HEK293T (cell line): Measurements from ENCODE around the gene ITGB2.

Experiments used
- ARNT ChIP-seq: fragments of 450-650 bp; IDR thresholded peaks from 2 replicates; pipeline ENCODE4 v1.6.1; 2017; ENCODE audit warnings: mild to moderate bottlenecking
- ELF4 ChIP-seq: fragments of 450-650 bp; IDR thresholded peaks from 2 replicates; pipeline ENCODE4 v1.6.1; 2017; ENCODE audit warnings: antibody characterized with exemption
- FOXA1 ChIP-seq: fragments of 450-650 bp; IDR thresholded peaks from 2 replicates; pipeline ENCODE4 v1.6.1; 2016; ENCODE audit warnings: mild to moderate bottlenecking
- FOXM1 ChIP-seq: fragments of 450-650 bp; IDR thresholded peaks from 2 replicates; pipeline ENCODE4 v1.6.1; 2017; ENCODE audit warnings: mild to moderate bottlenecking, borderline replicate concordance
- L3MBTL2 ChIP-seq: fragments of 450-650 bp; conservative IDR thresholded peaks from 2 replicates; pipeline ENCODE4 v1.6.1; 2016; ENCODE audit warnings: mild to moderate bottlenecking
- NFRKB ChIP-seq: fragments of 450-650 bp; IDR thresholded peaks from 2 replicates; pipeline ENCODE4 v1.6.1; 2016; ENCODE audit warnings: mild to moderate bottlenecking, moderate library complexity
- SP1 ChIP-seq: fragments of 450-650 bp; IDR thresholded peaks from 2 replicates; pipeline ENCODE4 v1.6.1; 2017
- SUZ12 ChIP-seq: fragments of 450-650 bp; IDR thresholded peaks from 2 replicates; pipeline ENCODE4 v1.6.1; 2016; ENCODE audit warnings: mild to moderate bottlenecking
- ZNF384 ChIP-seq: fragments of 450-650 bp; IDR thresholded peaks from 2 replicates; pipeline ENCODE4 v1.6.1; 2016

DNA sequence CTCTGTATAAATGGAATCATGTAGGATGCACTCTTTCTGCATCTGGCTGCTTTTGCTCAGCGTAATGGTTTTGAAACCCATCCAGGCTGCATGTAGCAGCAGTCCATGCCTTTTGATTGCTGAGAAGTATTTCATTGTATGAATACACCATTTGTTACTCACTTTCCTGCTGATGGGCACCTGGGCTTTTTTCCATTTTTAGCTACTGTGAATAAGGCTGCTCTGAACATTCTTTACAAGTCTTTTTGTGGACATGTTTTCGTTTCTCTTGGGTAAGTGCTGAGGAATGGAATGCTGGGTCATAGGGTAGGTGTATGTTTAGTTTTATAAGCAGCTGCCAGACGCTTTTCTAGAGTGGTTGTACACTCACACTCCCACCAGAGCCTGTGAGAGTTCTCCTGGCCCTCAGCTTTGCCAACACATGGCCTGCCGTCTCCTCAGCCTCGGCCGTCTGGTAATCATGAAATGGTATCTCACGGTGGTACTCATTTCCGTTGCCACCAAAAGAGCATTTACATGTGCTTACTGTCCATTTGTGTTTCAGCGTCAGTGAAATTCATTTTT is 41.8 kb upstream of the ITGB2 start:
- TF ChIP-seq NFRKB (no peak), ZNF384 (no peak), ELF4 (no peak), SP1 (no peak), L3MBTL2 (no peak), FOXM1 (no peak), FOXA1 (no peak), ARNT (no peak), SUZ12 (no peak)
